Natural killer cell treated with Interleukin-12 subunit alpha and Interleukin-12 subunit beta and Interleukin-15 and Interleukin-18, amount 100 ng/mL, for 72 hours (primary cell): Measurements from ENCODE around the gene AGBL1. TPM values are rescaled to one million over a fixed set of nuclear protein-coding genes. Genes with fewer than 3 reads are reported as not detected.

Experiments used
- ATAC-seq, 2 donors: fragments of 150-1000 bp; cut with Tn5 transposase in 1 of 2; sonication (Bioruptor Pico), chemical (Tn5 transposase) in 1 of 2; 2 replicates each; pipeline ENCODE4 v1.10.0; 2021
- DNase-seq: peaks from one replicate; pipeline ENCODE4 v3.0.0; 2022; ENCODE audit warnings: low spot score
- H3K27ac Mint-ChIP-seq, 2 donors: 1 replicate in 1 of 2; 2 replicates in 1 of 2; pipeline ENCODE4 v1.8.0; 2022; ENCODE audit warnings: mixed read lengths in 2 of 2, mild to moderate bottlenecking in 1 of 2, moderate library complexity in 1 of 2
- H3K27me3 Mint-ChIP-seq, 2 donors: 1 replicate in 1 of 2; 2 replicates in 1 of 2; pipeline ENCODE4 v1.8.0; 2022; ENCODE audit warnings: mixed read lengths in 2 of 2
- H3K36me3 Mint-ChIP-seq: one replicate; pipeline ENCODE4 v1.8.0; 2022; ENCODE audit warnings: mixed read lengths
- H3K4me1 Mint-ChIP-seq, 2 donors: 1 replicate in 1 of 2; 2 replicates in 1 of 2; pipeline ENCODE4 v1.8.0; 2022; ENCODE audit warnings: low read depth in 2 of 2, mixed read lengths in 2 of 2, mild to moderate bottlenecking in 1 of 2
- H3K4me3 Mint-ChIP-seq: one replicate; pipeline ENCODE4 v1.8.0; 2022; ENCODE audit warnings: mixed read lengths
- H3K9me3 Mint-ChIP-seq: 2 replicates; pipeline ENCODE4 v1.8.0; 2022; ENCODE audit warnings: mixed read lengths
- total RNA-seq, 2 donors: library from RNA; stranded (reverse); gene quantifications; one replicate each; pipeline ENCODE4 v1.2.3, GENCODE V29; 2022

The AGBL1 gene
- total RNA-seq, 2 donors from 2014 or later, result not detected

DNA sequence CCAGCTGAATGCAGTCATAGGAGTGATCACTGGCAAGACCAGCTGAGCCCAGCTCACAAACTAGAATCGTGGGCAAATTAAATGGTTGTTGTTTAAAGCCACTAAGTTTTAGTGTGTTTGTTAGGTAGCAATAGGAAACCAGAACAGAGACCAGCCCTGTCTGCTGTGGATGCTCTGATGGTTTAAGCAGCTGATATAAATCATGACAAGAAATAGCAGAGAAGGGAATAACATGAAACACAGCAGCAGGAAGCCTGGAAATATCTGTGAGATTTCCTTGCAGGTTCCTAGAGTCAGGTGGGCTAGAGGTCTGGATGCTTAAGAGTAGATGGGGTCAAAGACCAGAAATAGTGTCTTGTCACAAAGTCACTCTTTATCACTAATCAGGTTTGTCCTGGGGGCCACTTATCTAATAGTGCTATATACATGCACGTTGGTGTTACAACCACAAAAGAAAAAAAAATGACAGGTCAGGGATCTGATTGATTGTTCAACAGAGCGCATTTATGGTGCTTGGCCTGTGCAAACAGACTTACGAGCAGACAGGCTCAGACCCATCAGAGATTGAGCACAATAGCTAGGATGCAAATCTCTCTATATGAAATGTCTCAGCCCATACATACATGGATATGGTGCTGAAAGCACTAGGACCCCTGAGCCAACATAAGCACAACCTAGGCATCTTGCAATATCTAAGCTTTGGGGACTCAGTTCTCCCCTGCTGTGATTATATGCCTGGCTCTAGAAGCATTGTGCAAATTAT is 967.7 kb downstream of the AGBL1 start:
- ATAC-seq (no peak), DNase-seq (no peak)
- Mint-ChIP-seq H3K9me3 (no peaks in the 10 kb centered on the region), H3K36me3 (no peaks in the 10 kb centered on the region), H3K4me1 (no peaks in the 10 kb centered on the region), H3K27ac (no peak overlapping the region), H3K4me3 (no peak overlapping the region), H3K27me3 (no peaks in the 10 kb centered on the region)
